Fibroblast of skin of scalp (primary cell): ENCODE measurements around the gene GLIPR2.
"Not testable (repeated sequence)": the region's sequence is repeated elsewhere in the genome, so short reads cannot be mapped to it uniquely, and the experiment has no call there.

Experiments used
- DNase-seq: peaks from one replicate; pipeline ENCODE4 v3.0.0-alpha.2; 2013

Gene GLIPR2

DNA sequence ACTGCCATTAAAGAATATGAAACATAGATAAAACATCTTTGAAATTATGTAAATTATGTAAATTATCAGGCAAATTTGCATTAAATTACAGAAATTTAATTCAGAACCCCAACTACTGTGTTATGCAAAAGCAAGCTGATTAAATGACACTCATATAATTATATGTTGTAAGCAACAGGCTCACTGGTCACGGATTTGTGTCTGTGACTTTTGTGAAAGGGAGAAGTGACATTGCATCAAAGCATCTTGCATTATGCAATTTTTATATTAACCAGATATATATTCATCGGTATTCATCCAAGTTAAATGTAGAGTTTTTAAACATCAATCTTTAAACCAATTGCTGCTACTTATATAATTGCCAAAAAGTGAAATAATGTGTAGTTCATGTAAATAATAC, 13.0 kb upstream of the GLIPR2 start:
- DNase-seq = no peak

GRCh38 chr9:36125062-36125855, 11.3 kb upstream of the GLIPR2 start:
- no peak for DNase-seq

GRCh38 chr9:36126016-36126730, 10.4 kb upstream of the GLIPR2 start:
- DNase-seq = no peak

- no peak for DNase-seq
These were observed 8.8 kb upstream of the GLIPR2 start for GRCh38 chr9:36127652-36128244.

- DNase-seq = no peak
These were observed 8.2 kb upstream of the GLIPR2 start for GRCh38 chr9:36128349-36128748.

GRCh38 chr9:36129139-36129538, 7.4 kb upstream of the GLIPR2 start:
- no peak for DNase-seq

DNA sequence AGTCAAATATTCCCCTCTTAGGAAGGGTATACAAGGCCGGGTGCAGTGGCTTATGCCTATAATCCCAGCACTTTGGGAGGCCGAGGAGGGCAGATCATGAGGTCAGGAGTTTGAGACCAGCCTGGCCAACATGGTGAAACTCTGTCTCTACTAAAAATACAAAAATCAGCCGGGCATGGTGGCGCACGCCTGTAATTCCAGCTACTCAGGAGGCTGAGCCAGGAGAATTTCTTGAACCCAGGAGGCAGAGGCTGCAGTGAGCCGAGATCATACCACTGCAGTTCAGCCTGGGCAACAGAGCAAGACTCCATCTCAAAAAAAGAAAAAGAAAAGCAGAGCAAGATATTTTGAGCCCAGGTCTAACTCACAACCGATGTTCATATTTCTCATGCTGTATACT, 4.9 kb upstream of the GLIPR2 start:
- DNase-seq = not testable (repeated sequence)

DNA sequence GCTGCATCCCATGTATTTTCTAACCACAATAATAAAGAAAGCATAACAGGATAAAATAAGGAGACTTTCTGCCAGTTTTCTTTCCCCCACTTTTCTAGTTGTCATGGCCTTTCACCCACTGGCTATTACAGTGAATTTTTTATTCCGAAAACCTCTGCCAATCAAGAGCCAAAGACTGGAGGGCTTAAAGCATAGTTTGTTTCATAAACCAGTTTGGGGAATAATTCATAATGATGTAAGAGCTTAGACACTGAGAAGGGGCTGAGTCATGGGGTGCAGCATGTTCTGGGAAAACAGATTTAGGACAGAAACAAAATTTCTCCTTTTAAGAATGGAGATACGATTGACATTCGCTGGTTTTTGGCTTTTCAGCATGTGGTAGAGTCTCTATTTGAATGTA, 4.4 kb upstream of the GLIPR2 start:
- DNase-seq = peak; percentile 80

DNA sequence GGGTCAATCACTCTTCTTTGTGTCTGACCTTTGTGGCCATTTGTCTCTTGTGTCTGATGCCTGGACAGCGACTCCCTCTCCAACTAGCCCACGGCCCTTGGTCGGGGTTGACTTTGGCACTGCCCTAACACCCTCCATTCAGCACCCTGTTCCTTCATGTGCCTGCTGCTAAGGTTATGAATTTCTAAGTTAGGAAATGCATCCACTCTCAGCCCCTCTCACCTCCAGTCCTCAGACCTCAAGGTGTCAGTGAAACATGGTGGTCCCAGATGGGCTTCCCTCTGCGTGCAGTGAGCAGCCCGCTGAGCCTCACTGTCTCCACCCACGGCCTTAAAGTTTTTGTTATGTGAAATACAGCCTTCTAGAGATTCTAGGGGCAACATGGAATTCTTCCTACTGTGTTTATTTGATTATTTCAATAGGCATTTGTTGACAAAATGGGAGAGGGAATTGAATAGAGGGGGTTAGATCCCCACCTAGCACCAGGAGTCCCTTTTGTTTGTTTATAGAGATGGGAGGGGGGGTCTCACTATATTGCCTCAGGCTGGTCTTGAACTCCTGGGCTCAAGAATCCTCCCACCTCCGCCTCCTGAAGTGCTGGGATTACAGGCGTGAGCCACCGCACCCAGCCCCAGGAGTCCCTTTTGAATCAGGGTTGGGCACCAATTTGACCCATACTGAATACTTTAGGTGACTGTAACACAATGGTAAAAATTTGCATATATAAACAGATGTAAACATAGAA, 1.6 kb upstream of the GLIPR2 start:
- no peak for DNase-seq

GRCh38 chr9:36135741-36136271, 727 bp upstream of the GLIPR2 start:
- no peak for DNase-seq

- peak; percentile 14 for DNase-seq
These were observed 410 bp downstream of the GLIPR2 start for GRCh38 chr9:36136894-36137391.

GRCh38 chr9:36137392-36138004, 965 bp downstream of the GLIPR2 start:
- peak; percentile 27 for DNase-seq

DNA sequence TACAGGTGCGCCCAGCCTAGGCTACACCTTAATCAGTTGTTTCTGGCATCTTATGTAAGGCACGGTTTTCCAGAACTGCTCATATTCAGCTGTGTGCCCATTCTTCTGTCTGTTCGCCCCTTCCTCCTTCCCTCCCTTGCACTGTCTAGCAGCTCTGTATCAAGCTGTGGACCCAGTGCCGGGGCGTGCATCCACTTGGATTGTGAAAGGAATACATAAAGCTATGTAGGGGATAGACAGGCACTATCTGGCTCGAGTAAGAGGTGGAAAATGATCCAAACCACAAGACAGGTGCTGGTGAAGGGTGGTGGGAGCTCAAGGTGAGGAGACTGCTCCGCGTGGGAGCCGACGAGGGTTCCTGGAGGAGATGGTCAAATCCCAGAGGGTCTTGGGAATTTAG, 2.0 kb downstream of the GLIPR2 start:
- DNase-seq = no peak

DNA sequence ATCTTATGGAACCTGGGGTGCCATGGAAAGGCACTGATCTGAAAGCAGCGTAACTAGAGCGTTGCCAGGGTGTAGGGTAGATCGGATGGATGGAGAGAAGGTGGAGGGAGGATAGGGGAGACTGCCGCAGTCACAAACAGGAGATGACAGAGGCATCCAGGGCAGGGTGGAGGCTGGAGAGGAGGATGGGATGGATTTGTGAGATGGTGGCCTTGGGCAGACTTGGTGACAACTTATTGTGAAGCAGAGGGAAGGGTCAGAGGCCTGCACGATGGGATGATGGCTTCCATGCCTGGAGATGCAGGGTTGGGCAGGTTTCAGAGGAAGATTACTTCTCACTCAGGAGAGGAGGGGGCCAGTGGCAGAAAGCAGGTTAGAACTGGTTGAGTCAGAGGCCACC, 2.4 kb downstream of the GLIPR2 start:
- DNase-seq = no peak

DNA sequence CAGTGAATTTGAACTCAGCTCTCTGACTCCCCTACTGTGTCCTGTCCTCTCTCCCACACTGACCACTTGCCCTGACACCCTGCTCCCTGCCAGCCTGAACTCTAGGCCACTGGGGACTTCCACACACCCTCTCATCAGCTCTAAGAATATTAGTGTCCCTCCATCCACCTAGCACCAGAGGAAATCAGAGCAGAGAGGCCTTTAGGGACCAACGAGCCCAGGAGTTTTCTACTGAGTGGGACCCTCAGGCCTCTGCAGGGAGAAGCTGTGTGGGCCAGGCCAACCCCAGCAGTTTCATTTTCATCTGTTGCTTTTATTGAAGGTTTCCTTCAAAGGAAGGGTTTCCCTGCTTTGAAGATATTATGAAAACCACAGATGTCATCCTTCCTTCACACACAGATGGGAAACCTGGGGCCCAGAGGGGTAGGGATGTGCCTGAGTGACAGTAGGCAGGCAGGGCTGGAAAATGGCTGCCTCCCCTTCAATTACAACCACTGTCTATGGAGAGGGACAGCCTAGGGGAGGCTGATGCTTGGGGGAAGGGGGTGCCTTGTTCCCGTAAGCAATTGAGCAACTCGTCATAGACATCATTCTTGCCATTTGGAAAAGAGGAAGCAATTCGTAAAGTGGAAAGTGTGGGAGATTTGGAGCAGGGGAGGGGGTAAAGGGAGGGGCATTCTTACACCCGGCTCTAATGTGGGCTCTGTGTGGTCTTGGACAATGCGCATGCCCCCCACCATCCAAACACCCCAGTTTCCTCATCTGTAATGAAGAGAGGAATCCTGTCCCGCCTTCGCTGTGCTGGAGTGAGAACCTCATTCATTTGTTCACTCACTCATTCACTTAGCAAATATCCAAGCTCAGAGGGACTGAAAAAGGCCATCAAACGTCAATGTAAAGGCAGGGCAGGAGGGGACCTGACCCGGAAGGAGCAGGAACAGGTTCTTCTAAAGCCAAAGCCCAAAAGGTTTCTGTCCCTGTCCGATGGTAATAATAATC, 3.9 kb downstream of the GLIPR2 start:
- DNase-seq = no peak

GRCh38 chr9:36141288-36141687, 4.8 kb downstream of the GLIPR2 start:
- peak; percentile 50 for DNase-seq

- no peak for DNase-seq
These were observed 5.2 kb downstream of the GLIPR2 start for GRCh38 chr9:36141761-36142160.

GRCh38 chr9:36142510-36143244, 6.1 kb downstream of the GLIPR2 start:
- no peak for DNase-seq

GRCh38 chr9:36143245-36143641, 6.7 kb downstream of the GLIPR2 start:
- no peak for DNase-seq
